GM12878 (cell line): ENCODE measurements around the gene NR1H4. TPM values are rescaled to one million over a fixed set of nuclear protein-coding genes. Genes with fewer than 3 reads are reported as not detected.

ENCODE experiments used
- ATAC-seq: fragments of 200-7000 bp; cut with Tn5 transposase; 3 replicates; pipeline ENCODE4 v1.9.1; 2020; ENCODE audit warnings: mild to moderate bottlenecking, moderate library complexity
- BruUV-seq: library from RNA; stranded (reverse); fragments of 400-500 nt; replicated peaks from 2 replicates; lab custom pipeline; 2021; lab: Mats Ljungman, UMichigan
- CTCF ChIA-PET: fragments of 300-600 bp; sonication (Branson Sonifier 250); formaldehyde crosslinking; extraction: SDS; loops from one replicate; lab custom pipeline; 2021; ENCODE audit warnings: inconsistent platforms; lab: Yijun Ruan, JAX
- POLR2A ChIA-PET: fragments of 350-600 bp; formaldehyde crosslinking; extraction: SDS; loops from one replicate; lab custom pipeline; 2021; ENCODE audit warnings: inconsistent platforms; lab: Charles Lee
- RAD21 ChIA-PET: fragments of 300-600 bp; sonication (Branson Sonifier 250); formaldehyde crosslinking; loops from one replicate; lab custom pipeline; 2023; ENCODE audit warnings: antibody characterized with exemption; ENCODE audit not compliant: unreplicated experiment; lab: Charles Lee
- SMC1A ChIA-PET: fragments of 300-600 bp; sonication (Branson Sonifier 250); formaldehyde crosslinking; loops from one replicate; lab custom pipeline; 2023; ENCODE audit not compliant: unreplicated experiment, uncharacterized antibody; lab: Charles Lee
- DNase-seq: peaks from one replicate; pipeline ENCODE4 v3.0.0-alpha.2; 2011; ENCODE audit warnings: low read depth, low spot score
- FAIRE-seq: peaks from 3 replicates; lab custom pipeline; 2011; peaks lifted over from hg19 to GRCh38; lab: Jason Lieb, UNC
- H2AFZ ChIP-seq: 2 replicates; pipeline ENCODE4 v1.6.0; 2011; ENCODE audit warnings: low read depth, low read length, control low read depth; ENCODE audit not compliant: control insufficient read depth
- H3K27ac ChIP-seq: 2 replicates; pipeline ENCODE4 v1.5.1; 2011; ENCODE audit warnings: control low read depth; ENCODE audit not compliant: control insufficient read depth, insufficient read depth
- H3K27me3 ChIP-seq, 2 experiments: replicated peaks in 1 of 2; 2 replicates each; pipeline versions ENCODE4 v1.6.0 to v1.6.1; 2011; ENCODE audit warnings: low read length in 1 of 2; ENCODE audit not compliant: control insufficient read depth in 2 of 2, insufficient read depth in 2 of 2
- H3K36me3 ChIP-seq, 2 experiments: 2 replicates each; pipeline ENCODE4 v1.5.1; 2011; ENCODE audit warnings: low read length in 1 of 2; ENCODE audit not compliant: control insufficient read depth in 2 of 2, insufficient read depth in 2 of 2
- H3K4me1 ChIP-seq: 2 replicates; pipeline ENCODE4 v1.6.1; 2011; ENCODE audit warnings: mild to moderate bottlenecking, low read length, moderate library complexity, mixed read lengths; ENCODE audit not compliant: control insufficient read depth, insufficient read depth
- H3K4me2 ChIP-seq: 2 replicates; pipeline ENCODE4 v1.6.0; 2011; ENCODE audit warnings: control low read depth; ENCODE audit not compliant: control insufficient read depth, insufficient read depth
- H3K4me3 ChIP-seq: fragments of 200-600 bp; sonication (generic); 2 replicates; pipeline ENCODE4 v1.5.1; 2016
- H3K79me2 ChIP-seq: 2 replicates; pipeline ENCODE4 v1.6.0; 2011; ENCODE audit warnings: low read length; ENCODE audit not compliant: control insufficient read depth, insufficient read depth
- H3K9ac ChIP-seq: 2 replicates; pipeline ENCODE4 v1.8.0; 2011; ENCODE audit warnings: low read length, control low read depth, mixed read lengths; ENCODE audit not compliant: control insufficient read depth, insufficient read depth
- H3K9me3 ChIP-seq: replicated peaks from 3 replicates; pipeline ENCODE4 v1.5.1; 2011; ENCODE audit warnings: mild to moderate bottlenecking, low read length; ENCODE audit not compliant: control insufficient read depth, insufficient read depth
- H4K20me1 ChIP-seq: 2 replicates; pipeline ENCODE4 v1.6.0; 2011; ENCODE audit not compliant: control insufficient read depth, insufficient read depth
- CTCF ChIP-seq, 3 experiments: IDR thresholded peaks in 2 of 3; conservative IDR thresholded peaks in 1 of 3; 2 replicates each; pipeline ENCODE4 v1.5.1; 2011; ENCODE audit warnings: low read depth in 3 of 3, low read length in 3 of 3, mild to moderate bottlenecking in 3 of 3, control low read depth in 2 of 3, moderate library complexity in 2 of 3, inconsistent platforms in 1 of 3, mixed read lengths in 1 of 3; ENCODE audit not compliant: control insufficient read depth in 2 of 3, insufficient read depth in 1 of 3; ENCODE audit errors: extremely low read depth in 1 of 3
- DPF2 ChIP-seq: fragments of 450-650 bp; IDR thresholded peaks from 2 replicates; pipeline ENCODE4 v1.6.1; 2017; ENCODE audit warnings: mild to moderate bottlenecking
- KDM1A ChIP-seq: fragments of 200-600 bp; sonication (generic); IDR thresholded peaks from 2 replicates; pipeline ENCODE4 v1.6.1; 2016; ENCODE audit warnings: borderline replicate concordance
- MYB ChIP-seq: fragments of 150-350 bp; IDR thresholded peaks from 2 replicates; pipeline ENCODE4 v1.6.1; 2014; ENCODE audit warnings: mild to moderate bottlenecking, low read depth, low read length, borderline replicate concordance
- PAX8 ChIP-seq: fragments of 450-650 bp; IDR thresholded peaks from 2 replicates; pipeline ENCODE4 v1.6.1; 2017; ENCODE audit warnings: mild to moderate bottlenecking, moderate library complexity
- PBX3 ChIP-seq: IDR thresholded peaks from 2 replicates; pipeline ENCODE4 v1.6.1; 2011; ENCODE audit warnings: mild to moderate bottlenecking, low read depth, low read length, moderate library complexity; ENCODE audit not compliant: insufficient replicate concordance
- RAD51 ChIP-seq: fragments of 450-650 bp; IDR thresholded peaks from 2 replicates; pipeline ENCODE4 v1.6.1; 2016; ENCODE audit warnings: moderate library complexity, mild to moderate bottlenecking, inconsistent platforms
- RBBP5 ChIP-seq: fragments of 200-600 bp; sonication (generic); conservative IDR thresholded peaks from 2 replicates; pipeline ENCODE4 v1.6.1; 2016
- YBX1 ChIP-seq: fragments of 450-650 bp; IDR thresholded peaks from 2 replicates; pipeline ENCODE4 v1.6.1; 2016; ENCODE audit warnings: antibody characterized with exemption
- WGBS: methylation state at CpG from one replicate; pipeline ENCODE4 v1.1.6; 2016; ENCODE audit warnings: low lambda C conversion rate; ENCODE audit not compliant: insufficient replicate concordance, insufficient coverage; ENCODE audit errors: missing lambda C conversion rate; 5-methylcytosine and 5-hydroxymethylcytosine counted together
- in situ Hi-C: fragments of 300-500 bp; cut with MboI; formaldehyde crosslinking; loops from 9 replicates; pipeline ENCODE4 v1.14.3; 2018; ENCODE audit warnings: mixed read lengths
- intact Hi-C: fragments of 100-400 bp; cut with micrococcal nuclease; formaldehyde crosslinking; loops from one replicate; pipeline ENCODE4 v1.14.2; 2022; ENCODE audit not compliant: unreplicated experiment
- polyA plus RNA-seq, 11 experiments: library from polyadenylated mRNA; depleted of rRNA in 4 of 11; unstranded in 6 of 11; stranded (reverse) in 5 of 11; fragments of >200 nt; fragmentation: Nextera tagmentation in 4 of 11; fragmentation: Illumina TruSeq in 1 of 11; extraction: Ambion mirVana in 4 of 11; extraction: Trizol in 1 of 11; gene quantifications; 1 replicate in 1 of 11; 2 replicates in 10 of 11; pipeline versions ENCODE4 v1.2.1 to v1.2.3, GENCODE V29; 2011 to 2016; ENCODE audit warnings: inconsistent platforms in 2 of 11, missing spikeins in 2 of 11, low read depth in 1 of 11
- total RNA-seq, 4 experiments: library from RNA; depleted of rRNA in 3 of 4; stranded (reverse); fragments of >200 nt in 3 of 4; fragmentation: Illumina TruSeq in 1 of 4; extraction: Trizol in 1 of 4; gene quantifications; 2 replicates each; pipeline versions ENCODE4 v1.2.1 to v1.2.3, GENCODE V29; 2013 to 2021

Gene NR1H4
- total and polyA plus RNA-seq, 10 of the 15 experiments (the other 5 are each of a cell fraction or from before 2014, with no cell fraction given) = 0.04 TPM; not detected in 9

- BruUV-seq = no TSS peak
- no peaks in the 10 kb centered on the region for H3K36me3 ChIP-seq
- H3K4me3 ChIP-seq = no peak overlapping the region
- no peak for ATAC-seq
- RAD21 ChIA-PET = no interaction called here
- SMC1A ChIA-PET = interaction anchor here (0.9 kb wide), 1 partner anchor 16 kb away, joined by 3 read pairs; no protein-coding TSS in a partner anchor
- no peaks in the 10 kb centered on the region for H3K4me1 ChIP-seq
- no peak overlapping the region for H3K4me2 ChIP-seq
- H3K79me2 ChIP-seq = no peaks in the 10 kb centered on the region
- no peak for FAIRE-seq
- no peak overlapping the region for H3K27ac ChIP-seq
- CTCF ChIA-PET = interaction anchor here (0.6 to 1.7 kb wide), 3 partner anchors 13 to 687 kb away, joined by 3 to 7 read pairs (median 3); no protein-coding TSS in a partner anchor
- H4K20me1 ChIP-seq = no peaks in the 10 kb centered on the region
- intact Hi-C loops = no loop called here
- no peaks in the 10 kb centered on the region; a peak in 1 of 4 replicates for H3K27me3 ChIP-seq
- H3K9ac ChIP-seq = no peak overlapping the region
- H3K9me3 ChIP-seq = no peaks in the 10 kb centered on the region
- no peak for DNase-seq
- POLR2A ChIA-PET = no interaction called here
- 24% methylated on average over 3 of the region's 3 CpGs for WGBS
- no peak for TF ChIP-seq PAX8
- no peak for TF ChIP-seq RBBP5
- TF ChIP-seq PBX3 = no peak
- no peak for TF ChIP-seq YBX1
- TF ChIP-seq KDM1A = no peak
- no peak for TF ChIP-seq RAD51
- no peak for TF ChIP-seq MYB
- no peak for TF ChIP-seq CTCF (IDR thresholded peaks at IDR 0.05 in 2 of 3, conservative IDR thresholded peaks at IDR 0.05 in 1 of 3; ENCODE audit: control insufficient read depth in 2 of 3, extremely low read depth in 1 of 3, insufficient read depth in 1 of 3, low read depth in 3 of 3, low read length in 3 of 3)
- no peak for TF ChIP-seq DPF2
- H2AFZ ChIP-seq = no peak overlapping the region
- in situ Hi-C loops = no loop called here
These were observed 17.8 kb upstream of the NR1H4 start for GRCh38 chr12:100455896-100456295.
